Fibroblast of lung (primary cell): ENCODE data around the gene NCR3LG1.

Source experiments
- EZH2 ChIP-seq: IDR thresholded peaks from 2 replicates; pipeline ENCODE4 v1.5.1; 2012; ENCODE audit warnings: low read length, control low read depth, mild to moderate bottlenecking; ENCODE audit errors: missing control alignments
- TF ChIP-seq, protein P1 (sequence below), 2 donors: IDR thresholded peaks in 1 of 2; conservative IDR thresholded peaks in 1 of 2; 1 replicate in 1 of 2; 2 replicates in 1 of 2; pipeline ENCODE4 v1.5.1; 2011 to 2012; ENCODE audit warnings: low read length in 2 of 2, control low read depth in 1 of 2, inconsistent platforms in 1 of 2, low read depth in 1 of 2, mild to moderate bottlenecking in 1 of 2

DNA sequence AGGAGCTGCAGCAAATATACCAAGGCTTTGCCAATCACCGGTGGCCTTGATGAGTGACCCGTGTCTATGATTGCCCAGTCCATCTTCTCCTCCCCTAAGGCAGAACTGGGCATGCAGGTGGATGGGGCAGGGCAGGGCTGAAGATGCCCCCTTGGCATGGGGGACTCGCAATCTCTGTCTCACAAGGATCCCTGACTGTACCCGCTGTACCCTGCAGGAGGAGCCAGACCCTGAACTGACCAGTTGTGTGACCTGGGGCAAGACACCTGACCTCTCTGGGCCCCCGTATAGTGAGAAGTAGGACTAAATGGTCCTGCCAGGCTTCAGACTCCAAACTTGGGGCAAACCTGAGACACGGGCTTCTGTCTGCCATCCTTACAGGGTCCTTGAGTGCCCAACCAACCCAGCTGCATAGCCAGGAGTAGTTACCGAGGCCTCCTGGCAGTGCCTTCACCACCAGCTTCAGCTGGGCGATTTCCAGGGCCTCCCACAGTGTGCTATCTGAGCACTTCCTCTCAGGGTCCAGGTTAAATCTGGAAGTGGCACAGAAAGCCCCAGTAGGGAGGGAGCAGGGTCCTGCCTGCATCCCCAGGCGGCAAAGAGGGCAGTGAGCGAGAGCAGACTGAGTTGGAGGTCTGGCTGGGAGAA lies 43.3 kb downstream of the NCR3LG1 start:
- TF ChIP-seq, protein P1, sequence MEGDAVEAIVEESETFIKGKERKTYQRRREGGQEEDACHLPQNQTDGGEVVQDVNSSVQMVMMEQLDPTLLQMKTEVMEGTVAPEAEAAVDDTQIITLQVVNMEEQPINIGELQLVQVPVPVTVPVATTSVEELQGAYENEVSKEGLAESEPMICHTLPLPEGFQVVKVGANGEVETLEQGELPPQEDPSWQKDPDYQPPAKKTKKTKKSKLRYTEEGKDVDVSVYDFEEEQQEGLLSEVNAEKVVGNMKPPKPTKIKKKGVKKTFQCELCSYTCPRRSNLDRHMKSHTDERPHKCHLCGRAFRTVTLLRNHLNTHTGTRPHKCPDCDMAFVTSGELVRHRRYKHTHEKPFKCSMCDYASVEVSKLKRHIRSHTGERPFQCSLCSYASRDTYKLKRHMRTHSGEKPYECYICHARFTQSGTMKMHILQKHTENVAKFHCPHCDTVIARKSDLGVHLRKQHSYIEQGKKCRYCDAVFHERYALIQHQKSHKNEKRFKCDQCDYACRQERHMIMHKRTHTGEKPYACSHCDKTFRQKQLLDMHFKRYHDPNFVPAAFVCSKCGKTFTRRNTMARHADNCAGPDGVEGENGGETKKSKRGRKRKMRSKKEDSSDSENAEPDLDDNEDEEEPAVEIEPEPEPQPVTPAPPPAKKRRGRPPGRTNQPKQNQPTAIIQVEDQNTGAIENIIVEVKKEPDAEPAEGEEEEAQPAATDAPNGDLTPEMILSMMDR (conservative IDR thresholded peaks at IDR 0.05 in 1 of 2, IDR thresholded peaks at IDR 0.05 in 1 of 2; ENCODE audit: low read depth in 1 of 2, low read length in 2 of 2): no peak
- TF ChIP-seq EZH2: no peak
